Caco-2 (cell line): Measurements from ENCODE around the gene SCG5. TPM values are rescaled to one million over a fixed set of nuclear protein-coding genes. Genes with fewer than 3 reads are reported as not detected.
"Not testable (repeated sequence)": the region's sequence is repeated elsewhere in the genome, so short reads cannot be mapped to it uniquely, and the experiment has no call there.

Experiments
- Bru-seq: library from RNA; stranded (reverse); fragments of 400-500 nt; gene quantifications from one replicate; lab custom pipeline; 2021; lab: Mats Ljungman, UMichigan
- BruChase-seq, 2 experiments: library from RNA; stranded (reverse); fragments of 400-500 nt; gene quantifications; one replicate each; lab custom pipeline; 2021; lab: Mats Ljungman, UMichigan
- BruUV-seq: library from RNA; stranded (reverse); fragments of 400-500 nt; replicated peaks from 2 replicates; lab custom pipeline; 2021; lab: Mats Ljungman, UMichigan
- CTCF ChIA-PET: fragments of 300-600 bp; sonication (Branson Sonifier 250); formaldehyde crosslinking; loops from one replicate; lab custom pipeline; 2022; ENCODE audit warnings: antibody characterized with exemption; lab: Charles Lee
- POLR2A ChIA-PET: fragments of 300-600 bp; sonication (Branson Sonifier 250); formaldehyde crosslinking; loops from one replicate; lab custom pipeline; 2022; ENCODE audit warnings: antibody characterized with exemption; lab: Charles Lee
- DNase-seq, 2 experiments: peaks; one replicate each; pipeline versions ENCODE4 v3.0.0 to v3.0.0-alpha.2; 2020 to 2022
- H3K27me3 ChIP-seq: replicated peaks from 2 replicates; pipeline ENCODE4 v1.6.0; 2011; ENCODE audit warnings: low read length; ENCODE audit not compliant: control insufficient read depth, insufficient read depth
- H3K36me3 ChIP-seq: 2 replicates; pipeline ENCODE4 v1.5.1; 2011; ENCODE audit warnings: low read length; ENCODE audit not compliant: control insufficient read depth, insufficient read depth
- H3K4me1 ChIP-seq: fragments of 250-450 bp; sonication (Bioruptor Pico); 2 replicates; pipeline ENCODE4 v1.5.1; 2020; ENCODE audit warnings: mild to moderate bottlenecking
- H3K4me3 ChIP-seq: 2 replicates; pipeline ENCODE4 v1.5.1; 2011; ENCODE audit warnings: low read depth, mild to moderate bottlenecking, control low read depth, low read length
- H3K9me3 ChIP-seq: fragments of 250-450 bp; sonication (Bioruptor Pico); 2 replicates; pipeline ENCODE4 v1.5.1; 2020; ENCODE audit warnings: mild to moderate bottlenecking, moderate library complexity
- H3K27ac Mint-ChIP-seq: one replicate; pipeline ENCODE4 v1.8.0; 2022; ENCODE audit warnings: mixed read lengths; ENCODE audit not compliant: unreplicated experiment
- H3K27me3 Mint-ChIP-seq: one replicate; pipeline ENCODE4 v1.8.0; 2022; ENCODE audit warnings: mixed read lengths; ENCODE audit not compliant: insufficient read depth, unreplicated experiment
- H3K36me3 Mint-ChIP-seq: one replicate; pipeline ENCODE4 v1.8.0; 2022; ENCODE audit warnings: mild to moderate bottlenecking, mixed read lengths; ENCODE audit not compliant: insufficient read depth, unreplicated experiment
- H3K4me1 Mint-ChIP-seq: one replicate; pipeline ENCODE4 v1.8.0; 2022; ENCODE audit warnings: low read depth, mixed read lengths; ENCODE audit not compliant: unreplicated experiment
- H3K4me3 Mint-ChIP-seq: one replicate; pipeline ENCODE4 v1.8.0; 2022; ENCODE audit warnings: mild to moderate bottlenecking, moderate library complexity, mixed read lengths; ENCODE audit not compliant: unreplicated experiment
- H3K9me3 Mint-ChIP-seq: one replicate; pipeline ENCODE4 v1.8.0; 2022; ENCODE audit warnings: mixed read lengths; ENCODE audit not compliant: unreplicated experiment
- intact Hi-C: fragments of 100-400 bp; cut with micrococcal nuclease; formaldehyde crosslinking; loops from one replicate; pipeline ENCODE4 v1.10.0; 2022; ENCODE audit not compliant: unreplicated experiment
- long read RNA-seq: library from polyadenylated mRNA; stranded (forward); transcript quantifications from one replicate; pipeline ENCODE4 v2.0.0, GENCODE V29; 2022
- total RNA-seq: library from RNA; stranded (reverse); gene quantifications from 2 replicates; pipeline ENCODE4 v1.2.3, GENCODE V29; 2022
- TF ChIP-seq, protein P1 (sequence below), 2 experiments: fragments of 200-600 bp in 1 of 2; IDR thresholded peaks; 1 replicate in 1 of 2; 2 replicates in 1 of 2; pipeline versions ENCODE4 v1.5.1 to v1.8.0; 2011 to 2022; ENCODE audit warnings: antibody characterized with exemption in 1 of 2, control low read depth in 1 of 2, inconsistent platforms in 1 of 2, low read depth in 1 of 2, low read length in 1 of 2, mild to moderate bottlenecking in 1 of 2, moderate library complexity in 1 of 2; ENCODE audit not compliant: insufficient read depth in 1 of 2, severe bottlenecking in 1 of 2, unreplicated experiment in 1 of 2

Gene SCG5, protein sequence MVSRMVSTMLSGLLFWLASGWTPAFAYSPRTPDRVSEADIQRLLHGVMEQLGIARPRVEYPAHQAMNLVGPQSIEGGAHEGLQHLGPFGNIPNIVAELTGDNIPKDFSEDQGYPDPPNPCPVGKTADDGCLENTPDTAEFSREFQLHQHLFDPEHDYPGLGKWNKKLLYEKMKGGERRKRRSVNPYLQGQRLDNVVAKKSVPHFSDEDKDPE
- total RNA-seq (0.84 and 1.5 TPM in 2 replicates), Bru-seq, nascent RNA (percentile 50 among the genes with signal in this experiment), BruChase-seq, experiment 1, labeled RNA remaining after a 2-hour chase (percentile 54 among the genes with signal in this experiment), BruChase-seq, experiment 2, labeled RNA remaining after a 6-hour chase (percentile 56 among the genes with signal in this experiment)
- long read RNA-seq: 0 reads

DNA sequence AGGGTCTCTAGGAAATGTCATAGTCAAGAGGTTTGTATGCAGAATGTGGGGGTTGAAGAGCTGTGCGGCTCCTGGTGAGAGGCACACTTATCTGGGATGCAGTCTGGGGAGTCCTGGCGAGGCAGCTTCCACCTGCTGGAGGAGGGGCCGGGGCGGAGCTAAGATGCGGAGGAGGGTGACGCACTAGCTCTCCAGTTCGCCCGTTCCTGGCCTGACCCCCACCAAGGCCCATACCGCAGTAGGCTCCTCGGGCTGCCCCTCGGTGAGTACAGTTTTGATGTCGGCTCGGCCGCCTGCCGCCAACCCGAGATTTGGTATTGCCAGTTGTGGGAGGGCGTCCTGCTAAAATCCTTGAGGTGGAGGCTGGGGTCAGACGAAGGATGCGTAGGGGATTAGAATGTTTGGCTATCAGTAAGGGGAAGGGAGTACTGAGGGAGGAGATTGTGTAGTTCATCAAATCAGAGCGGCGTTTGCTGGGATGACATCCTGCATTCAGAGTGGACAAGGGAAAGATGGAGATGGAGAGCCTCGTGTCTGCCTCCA is at the start of gene SCG5:
TSS of gene SCG5 (plus strand) at position 194 of the 543 bp plus-strand sequence. CDS start 1,883 bp downstream, outside the sequence.
- H3K36me3 ChIP-seq: no peaks in the 10 kb centered on the region
- CTCF ChIA-PET: no interaction called here
- H3K27me3 ChIP-seq: no peaks in the 10 kb centered on the region
- no peaks in the 10 kb centered on the region for H3K4me1 ChIP-seq
- DNase-seq: no peak
- POLR2A ChIA-PET: no interaction called here
- intact Hi-C loops: no loop called here
- no peak within 1 kb of the TSS for H3K4me3 ChIP-seq
- Mint-ChIP-seq H3K36me3 (peaks cover 36% of the 10 kb centered on the region), H3K4me1 (no peaks in the 10 kb centered on the region), H3K9me3 (no peaks in the 10 kb centered on the region), H3K27ac (no peak within 1 kb of the TSS), H3K27me3 (no peaks in the 10 kb centered on the region), H3K4me3 (no peak within 1 kb of the TSS)
- TF ChIP-seq, protein P1, sequence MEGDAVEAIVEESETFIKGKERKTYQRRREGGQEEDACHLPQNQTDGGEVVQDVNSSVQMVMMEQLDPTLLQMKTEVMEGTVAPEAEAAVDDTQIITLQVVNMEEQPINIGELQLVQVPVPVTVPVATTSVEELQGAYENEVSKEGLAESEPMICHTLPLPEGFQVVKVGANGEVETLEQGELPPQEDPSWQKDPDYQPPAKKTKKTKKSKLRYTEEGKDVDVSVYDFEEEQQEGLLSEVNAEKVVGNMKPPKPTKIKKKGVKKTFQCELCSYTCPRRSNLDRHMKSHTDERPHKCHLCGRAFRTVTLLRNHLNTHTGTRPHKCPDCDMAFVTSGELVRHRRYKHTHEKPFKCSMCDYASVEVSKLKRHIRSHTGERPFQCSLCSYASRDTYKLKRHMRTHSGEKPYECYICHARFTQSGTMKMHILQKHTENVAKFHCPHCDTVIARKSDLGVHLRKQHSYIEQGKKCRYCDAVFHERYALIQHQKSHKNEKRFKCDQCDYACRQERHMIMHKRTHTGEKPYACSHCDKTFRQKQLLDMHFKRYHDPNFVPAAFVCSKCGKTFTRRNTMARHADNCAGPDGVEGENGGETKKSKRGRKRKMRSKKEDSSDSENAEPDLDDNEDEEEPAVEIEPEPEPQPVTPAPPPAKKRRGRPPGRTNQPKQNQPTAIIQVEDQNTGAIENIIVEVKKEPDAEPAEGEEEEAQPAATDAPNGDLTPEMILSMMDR (IDR thresholded peaks at IDR 0.05; ENCODE audit: insufficient read depth in 1 of 2, low read depth in 1 of 2, low read length in 1 of 2, severe bottlenecking in 1 of 2, unreplicated experiment in 1 of 2): no peak
- no TSS peak for BruUV-seq
- no peaks in the 10 kb centered on the region; the same call in 1 of the 2 replicates for H3K9me3 ChIP-seq

DNA sequence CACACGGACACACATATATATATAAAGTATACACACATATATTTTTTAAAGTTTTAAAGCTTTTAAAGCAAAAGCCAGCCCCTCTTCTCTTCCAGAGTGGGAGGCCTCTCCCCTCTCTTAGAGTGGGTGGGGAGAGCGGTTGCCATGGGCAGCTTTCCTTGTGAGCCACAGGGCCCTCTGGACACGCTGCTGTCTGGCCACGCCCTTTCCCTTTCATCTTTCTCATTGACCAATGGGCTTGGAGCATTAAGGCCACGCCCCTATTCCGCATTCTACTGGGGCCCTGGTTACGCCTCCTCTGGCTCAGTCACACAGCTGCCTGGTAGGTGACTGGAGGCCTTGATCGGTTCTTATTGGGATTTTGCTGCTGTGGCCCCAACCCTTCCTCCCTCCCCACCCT is 48.4 kb upstream of the SCG5 start, which contains the start of gene GOLGA8N:
TSS of gene GOLGA8N (plus strand) at position 306 of the 400 bp plus-strand sequence.
- H3K4me1 Mint-ChIP-seq, H3K27me3 ChIP-seq, intact Hi-C loops: not testable (repeated sequence)

DNA sequence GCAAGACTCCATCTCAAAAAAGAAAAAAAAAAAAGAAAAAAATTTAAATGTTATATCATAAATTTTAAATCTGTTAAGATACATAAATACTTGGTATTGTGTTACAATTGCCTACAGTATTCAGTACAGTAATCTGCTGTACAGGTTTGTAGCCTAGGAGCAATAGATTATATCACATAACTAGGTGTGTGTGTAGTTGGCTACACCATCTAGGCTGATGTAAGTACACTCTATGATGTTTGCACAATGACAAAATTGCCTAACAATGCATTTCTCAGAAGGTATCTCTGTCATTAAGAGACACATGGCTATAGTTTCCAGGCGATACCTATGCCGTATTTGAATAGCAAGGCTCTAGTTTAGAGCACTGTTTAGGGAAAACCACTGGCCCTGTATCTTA is 32.0 kb upstream of the SCG5 start:
- H3K36me3 Mint-ChIP-seq, POLR2A ChIA-PET, H3K4me3 Mint-ChIP-seq, H3K4me3 ChIP-seq, H3K27me3 Mint-ChIP-seq, H3K4me1 ChIP-seq, DNase-seq, CTCF ChIA-PET, H3K36me3 ChIP-seq, H3K4me1 Mint-ChIP-seq, H3K27ac Mint-ChIP-seq, H3K9me3 Mint-ChIP-seq, intact Hi-C loops, BruUV-seq, H3K9me3 ChIP-seq, H3K27me3 ChIP-seq: not testable (repeated sequence)

More for the DNA sequence above, 48.4 kb upstream of the SCG5 start, which contains the start of gene GOLGA8N:
- H3K36me3 Mint-ChIP-seq, CTCF ChIA-PET, H3K27ac Mint-ChIP-seq, H3K9me3 Mint-ChIP-seq, POLR2A ChIA-PET, H3K9me3 ChIP-seq, H3K4me1 ChIP-seq, H3K4me3 ChIP-seq, DNase-seq, H3K27me3 Mint-ChIP-seq, BruUV-seq, H3K4me3 Mint-ChIP-seq, H3K36me3 ChIP-seq: not testable (repeated sequence)

DNA sequence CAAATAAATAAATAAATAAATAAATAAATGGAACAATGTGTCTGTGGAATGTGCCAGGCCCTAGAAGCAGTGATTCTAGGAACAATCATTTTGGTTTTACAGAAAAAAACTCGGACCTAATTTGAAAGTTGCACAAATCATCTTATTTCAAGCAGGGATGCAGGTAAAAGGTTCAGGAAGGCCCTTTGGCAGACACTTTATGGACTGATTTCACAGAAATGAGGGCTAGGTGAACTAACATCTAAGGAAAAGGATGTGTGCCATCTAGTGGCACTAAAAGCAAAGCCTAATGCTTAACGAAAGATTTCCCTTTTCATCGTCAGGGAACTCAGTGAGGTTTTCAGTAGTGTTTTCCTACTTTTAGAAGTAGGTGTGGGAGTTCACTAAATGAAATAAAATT is 30.8 kb upstream of the SCG5 start:
- BruUV-seq, CTCF ChIA-PET, H3K4me3 Mint-ChIP-seq, H3K27me3 ChIP-seq, H3K36me3 Mint-ChIP-seq, intact Hi-C loops, H3K36me3 ChIP-seq, H3K9me3 ChIP-seq, H3K4me1 Mint-ChIP-seq, H3K4me1 ChIP-seq, H3K27me3 Mint-ChIP-seq, H3K9me3 Mint-ChIP-seq, H3K4me3 ChIP-seq, H3K27ac Mint-ChIP-seq, POLR2A ChIA-PET: not testable (repeated sequence)
- DNase-seq: peak in 1 of 2 experiments; percentile 44

DNA sequence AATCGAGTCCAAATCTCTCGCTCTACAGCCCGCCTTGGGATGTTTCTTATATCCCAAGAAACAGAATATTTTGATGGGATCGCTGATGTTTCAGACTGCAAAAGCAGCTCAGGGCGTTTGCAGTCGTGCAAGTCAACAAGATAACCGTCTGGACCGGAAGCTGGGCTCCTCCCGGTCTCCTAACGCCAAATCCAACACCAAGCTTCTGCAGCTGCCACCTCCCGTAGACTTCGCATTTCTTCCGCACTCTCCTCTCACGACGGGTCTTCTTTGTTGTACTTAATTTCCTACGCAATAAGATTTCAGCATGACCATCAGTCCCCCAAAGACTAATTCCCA is 26.8 kb upstream of the SCG5 start:
- H3K27me3 ChIP-seq, H3K27me3 Mint-ChIP-seq, H3K36me3 ChIP-seq, H3K4me1 ChIP-seq, intact Hi-C loops, H3K9me3 Mint-ChIP-seq, CTCF ChIA-PET, H3K4me1 Mint-ChIP-seq, H3K9me3 ChIP-seq: not testable (repeated sequence)
- H3K36me3 Mint-ChIP-seq: peaks cover 11% of the 10 kb centered on the region
- H3K27ac Mint-ChIP-seq: peak overlapping the region; percentile 89
- DNase-seq: peak; percentile 42 to 59
- H3K4me3 Mint-ChIP-seq: peak overlapping the region; percentile 87
- H3K4me3 ChIP-seq: peak overlapping the region; percentile 83
- BruUV-seq: TSS peak; percentile 82
- POLR2A ChIA-PET: interaction anchor here (0.6 kb wide), 1 partner anchor 1989 kb away, joined by 8 read pairs; the partner anchor contains the start of gene ARHGAP11B
